Measurements from ENCODE around the gene QSOX2.
"Not testable (repeated sequence)": the region's sequence is repeated elsewhere in the genome, so short reads cannot be mapped to it uniquely, and the experiment has no call there.

QSOX2 gene

DNA sequence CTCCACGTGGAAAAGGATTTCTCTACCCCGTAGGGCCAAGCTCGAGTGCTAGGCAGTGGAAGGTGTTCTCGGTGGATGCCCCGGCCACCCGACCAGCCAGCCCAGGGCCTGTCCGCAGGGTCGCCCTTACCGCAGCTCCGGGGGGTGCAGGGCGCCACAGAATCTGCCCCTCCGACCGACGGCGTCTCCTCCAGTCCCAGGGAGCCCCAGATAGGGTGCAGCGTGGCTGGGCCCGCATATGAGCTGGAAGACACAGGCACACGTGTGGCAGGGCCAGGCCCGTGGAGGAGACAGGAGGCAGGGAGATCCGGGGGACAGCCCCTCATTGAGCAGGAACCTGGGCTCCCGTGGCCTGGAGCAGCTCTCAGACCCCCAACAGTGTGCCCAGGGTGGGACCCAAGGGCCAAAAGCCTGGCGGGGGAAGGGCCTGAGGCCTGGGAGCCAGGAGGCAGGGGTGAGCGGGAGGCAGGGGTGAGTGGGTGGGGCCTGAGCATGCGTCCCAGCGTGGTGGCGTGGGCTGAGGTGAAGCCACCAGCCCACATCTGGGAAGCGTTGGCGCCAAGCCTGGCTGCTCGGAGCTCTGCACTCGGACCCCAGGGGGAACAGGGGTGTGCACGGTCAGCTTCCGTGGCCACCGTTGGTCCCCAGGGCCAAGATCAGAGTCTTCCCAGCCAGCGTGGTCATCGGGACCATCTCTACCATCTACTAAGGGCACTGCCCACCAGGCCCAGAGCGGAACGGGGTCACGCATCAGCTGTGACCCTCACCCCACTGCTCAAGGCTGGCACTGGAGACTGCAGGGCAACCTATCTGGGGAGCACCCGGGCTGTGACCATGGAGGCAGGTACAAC lies 36.0 kb upstream of the QSOX2 start:
- no peak for DNase-seq (ENCODE audit: low spot score)

DNA sequence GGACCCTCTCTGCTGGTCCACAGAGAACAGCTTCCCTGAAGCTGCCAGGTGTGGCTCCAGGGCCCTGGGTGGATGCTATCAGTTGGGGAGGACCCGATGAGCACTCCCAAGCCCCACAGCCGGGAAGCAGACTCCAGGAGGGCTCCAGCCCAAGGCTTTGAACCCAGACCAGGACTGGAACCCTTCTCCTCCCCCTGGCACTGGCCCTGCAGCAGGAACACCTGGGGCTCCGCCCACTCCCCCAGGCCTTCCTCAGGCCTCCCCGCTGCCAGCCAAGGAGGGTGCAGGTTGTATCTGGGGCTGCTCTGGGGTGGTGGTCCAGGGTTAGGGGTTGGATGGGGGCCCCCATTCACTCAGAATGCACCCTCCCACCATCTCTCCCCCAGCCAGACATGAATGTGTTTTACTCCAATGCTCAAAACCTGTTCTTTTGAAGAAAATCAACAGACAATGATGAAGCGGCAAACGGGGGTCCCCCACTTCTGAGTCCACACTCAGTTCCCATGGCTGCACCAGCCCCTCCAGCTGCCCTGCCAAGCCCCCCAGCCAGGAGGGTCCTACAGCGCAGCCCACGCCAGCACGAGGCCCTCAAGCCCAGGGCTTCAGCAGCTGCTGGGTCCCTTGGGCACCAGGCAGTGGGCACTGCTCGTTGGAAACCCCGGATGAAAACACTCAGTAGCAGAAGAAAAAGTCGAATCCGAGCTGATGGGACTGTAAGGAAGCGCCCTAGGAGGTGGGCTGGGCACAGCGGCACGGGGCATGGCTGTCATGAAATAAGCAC lies 35.1 kb upstream of the QSOX2 start:
- DNase-seq (ENCODE audit: low spot score) = no peak

DNA sequence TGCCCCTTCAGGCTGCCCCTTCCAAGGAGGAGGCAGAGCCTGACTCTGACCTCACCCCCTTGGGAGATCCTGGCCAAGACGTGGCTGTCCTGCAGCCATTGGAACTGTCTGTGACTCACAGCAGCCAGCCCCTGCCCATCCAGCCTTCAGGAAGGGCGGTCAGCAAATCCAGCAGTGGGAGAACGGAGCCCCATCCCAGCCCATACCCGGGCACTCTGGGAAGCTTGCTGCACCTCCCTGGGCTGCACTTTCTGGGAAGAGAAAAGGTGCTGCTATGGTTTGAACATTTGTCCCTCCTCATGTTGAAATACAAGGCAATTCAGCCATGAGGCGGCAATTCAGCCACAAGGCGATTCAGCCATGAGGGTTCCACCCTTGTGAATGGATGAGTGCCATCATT lies 33.9 kb upstream of the QSOX2 start:
- DNase-seq (ENCODE audit: low spot score) = no peak

GRCh38 chr9:136278894-136279293 lies 33.3 kb upstream of the QSOX2 start:
- DNase-seq (ENCODE audit: low spot score) = no peak

GRCh38 chr9:136278221-136278620 lies 32.6 kb upstream of the QSOX2 start:
- DNase-seq (ENCODE audit: low spot score) = no peak

DNA sequence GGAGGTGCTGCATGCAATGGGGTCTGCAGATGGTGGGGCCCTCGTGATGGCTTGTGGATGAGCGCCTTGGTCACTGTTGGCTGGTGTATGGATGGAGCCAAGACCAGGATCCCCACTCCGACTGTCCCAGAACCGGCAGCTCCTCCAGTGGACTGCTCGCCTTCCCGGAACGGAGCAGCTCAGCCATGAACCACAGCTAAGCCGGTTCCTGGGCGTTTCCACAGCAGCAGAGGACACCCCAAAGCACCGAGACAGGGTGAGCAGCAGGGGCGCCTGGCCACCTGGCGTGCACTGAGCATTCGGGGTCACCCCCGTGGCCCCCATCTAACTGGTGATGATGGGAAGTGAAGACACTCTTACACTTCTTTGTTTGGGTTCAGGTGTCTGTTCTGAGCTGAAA lies 32.1 kb upstream of the QSOX2 start:
- DNase-seq (ENCODE audit: low spot score) = no peak

DNA sequence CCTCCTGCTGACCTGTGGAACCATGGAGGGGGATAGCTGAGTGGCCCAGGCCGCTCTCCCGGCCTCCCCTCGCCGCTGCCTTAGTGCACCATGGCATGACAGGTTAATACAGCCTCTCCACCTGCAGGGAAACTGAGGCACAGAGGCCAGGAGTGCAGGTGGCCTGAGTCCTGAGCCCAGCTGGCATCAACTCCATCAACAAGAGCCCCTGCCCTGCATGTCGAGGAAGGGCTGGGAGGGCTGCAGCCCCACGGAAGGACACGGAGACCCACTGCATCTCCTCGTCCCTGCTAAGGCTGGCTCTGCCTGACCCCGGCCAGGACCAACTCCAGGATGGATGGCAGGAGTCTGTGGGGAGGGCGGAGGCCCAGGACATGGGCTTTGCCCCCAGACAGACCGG lies 31.1 kb upstream of the QSOX2 start:
- no peak for DNase-seq (ENCODE audit: low spot score)

GRCh38 chr9:136275655-136276429 lies 30.2 kb upstream of the QSOX2 start:
- DNase-seq (ENCODE audit: low spot score) = no peak

DNA sequence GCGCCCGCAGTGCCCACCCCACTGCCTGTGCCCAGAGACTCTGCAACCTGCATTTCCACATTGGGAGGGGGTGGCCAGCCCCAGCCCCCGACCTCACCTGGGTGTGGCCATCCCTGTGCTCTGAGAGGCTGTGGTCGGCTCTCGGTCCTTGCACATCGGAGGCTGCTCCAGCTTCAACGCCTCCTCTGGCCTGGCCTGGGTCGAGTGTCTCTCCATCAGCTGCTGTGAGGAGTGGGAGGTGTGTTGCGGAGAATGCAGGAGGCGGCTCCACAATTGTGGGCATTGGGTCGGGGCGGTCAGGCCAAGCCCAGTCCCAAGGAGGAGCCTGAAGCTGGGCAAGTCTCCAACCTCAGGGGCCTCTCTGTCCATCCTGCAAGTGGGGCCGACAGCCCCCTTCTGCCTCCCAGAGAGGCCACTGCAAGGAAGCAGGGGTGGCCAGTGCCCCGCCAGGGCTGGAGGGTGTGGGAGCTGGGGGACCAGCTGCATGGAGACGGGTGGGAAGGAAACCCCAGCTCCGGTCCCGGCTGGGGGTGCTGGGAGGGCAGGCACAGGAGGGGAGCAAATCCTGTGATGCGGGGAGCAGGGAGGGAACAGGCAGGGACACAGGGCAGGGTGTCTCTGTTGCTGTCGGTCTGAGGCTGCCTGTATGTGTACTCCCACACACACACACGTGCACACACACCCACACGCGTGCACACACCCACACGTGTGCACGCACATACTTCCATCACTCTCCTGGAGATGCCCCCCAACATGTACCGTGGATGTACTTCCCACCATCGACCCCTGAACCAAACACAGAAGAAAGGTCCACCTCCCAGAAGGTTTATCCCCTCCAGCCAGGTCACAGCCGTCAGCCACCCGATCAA lies 29.4 kb upstream of the QSOX2 start:
- DNase-seq (ENCODE audit: low spot score) = no peak

GRCh38 chr9:136273921-136274785 lies 28.5 kb upstream of the QSOX2 start:
- no peak for DNase-seq (ENCODE audit: low spot score)

DNA sequence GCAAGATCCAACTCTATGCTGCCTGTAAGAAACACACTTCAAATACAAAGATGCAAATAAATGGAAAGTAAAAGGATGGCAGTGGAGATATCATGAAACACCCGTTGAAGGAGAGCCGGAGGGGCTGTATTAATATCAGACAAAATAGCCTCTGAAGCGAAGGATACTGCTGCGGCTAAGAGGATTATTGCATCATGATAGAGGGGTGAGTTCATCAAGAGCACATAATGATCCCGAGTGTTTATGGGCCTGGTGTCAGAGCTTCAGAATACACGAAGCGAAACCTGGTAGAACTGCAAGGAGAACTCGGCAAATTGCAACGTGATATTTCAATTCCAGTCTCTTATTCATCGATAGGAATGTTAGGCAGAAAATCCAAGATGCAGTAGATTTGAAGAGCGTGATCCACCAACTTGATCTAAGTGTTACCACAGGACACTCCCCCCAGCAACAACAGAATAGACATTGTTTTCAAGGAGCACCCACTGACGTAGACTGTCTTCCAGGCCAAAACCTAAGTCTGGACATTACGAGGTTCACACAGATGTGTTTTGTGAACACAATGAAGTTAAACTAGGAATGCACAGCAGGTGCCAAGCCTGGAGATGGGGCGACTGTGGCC lies 27.7 kb upstream of the QSOX2 start:
- no peak for DNase-seq (ENCODE audit: low spot score)

GRCh38 chr9:136270173-136270705 lies 24.6 kb upstream of the QSOX2 start:
- DNase-seq (ENCODE audit: low spot score) = peak; percentile 43

DNA sequence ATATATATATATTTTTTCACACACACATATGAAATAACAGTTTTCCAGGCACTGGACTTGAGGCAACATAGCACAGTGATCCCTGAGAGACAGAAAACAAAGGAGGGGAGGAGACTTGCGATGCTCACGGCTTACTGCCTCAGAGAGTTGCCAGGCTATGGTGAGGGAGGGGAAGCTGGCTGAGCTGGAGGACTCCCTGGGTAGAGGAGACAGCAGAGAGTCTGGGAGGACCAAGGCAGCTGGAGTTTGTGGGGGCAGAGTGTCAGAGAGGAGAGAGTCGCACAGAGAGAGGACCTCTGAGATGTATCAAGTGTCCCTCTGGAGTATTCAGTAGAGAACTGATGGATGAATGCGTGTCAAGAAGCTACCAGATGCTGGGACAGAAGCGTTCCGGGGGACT lies 23.1 kb upstream of the QSOX2 start:
- no peak for DNase-seq (ENCODE audit: low spot score)

- DNase-seq (ENCODE audit: low spot score) = no peak
Measured at GRCh38 chr9:136268318-136268717, 22.7 kb upstream of the QSOX2 start.

DNA sequence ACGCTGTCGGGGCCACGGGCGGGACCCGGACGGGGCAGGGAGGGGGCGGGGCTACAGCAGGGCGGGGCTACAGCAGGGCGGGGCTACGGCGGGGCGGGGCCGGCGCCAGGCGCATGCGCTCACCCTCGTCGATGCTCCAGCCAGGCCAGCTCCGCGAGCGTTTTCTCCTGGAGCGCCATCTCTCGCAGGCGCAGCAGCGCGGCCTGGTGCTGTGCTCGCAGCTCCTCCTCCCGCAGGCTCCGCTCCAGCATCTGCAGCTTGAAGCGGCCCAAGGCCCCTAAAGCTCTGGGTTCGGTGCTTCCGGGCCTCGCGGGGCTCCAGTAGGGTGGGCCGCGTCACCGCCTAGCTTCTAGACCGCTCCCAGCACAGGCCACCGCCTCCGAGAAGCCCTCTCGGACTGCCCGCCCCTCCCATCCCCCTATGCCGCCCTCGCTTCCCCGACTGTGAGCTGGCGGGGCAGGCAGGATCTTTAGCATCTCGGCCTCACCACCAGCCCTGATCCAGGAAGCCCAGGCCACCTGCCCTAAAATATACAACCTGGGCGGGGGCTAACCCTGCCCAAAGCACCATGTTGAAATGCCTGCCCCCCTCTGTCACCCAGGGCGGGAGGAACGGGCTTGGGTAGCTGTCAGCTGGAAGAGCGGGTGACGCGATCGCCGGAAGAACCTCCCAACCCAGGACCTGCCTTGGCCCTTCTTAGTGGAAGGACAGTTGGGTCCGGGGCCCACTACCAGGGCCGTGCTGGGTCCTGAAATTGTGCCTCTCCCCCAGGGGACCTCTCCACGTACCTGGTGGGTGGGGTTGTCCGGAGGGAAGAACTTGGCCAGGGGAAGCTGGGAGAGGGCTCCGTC lies 21.9 kb upstream of the QSOX2 start:
- peak; percentile 69 for DNase-seq (ENCODE audit: low spot score)

DNA sequence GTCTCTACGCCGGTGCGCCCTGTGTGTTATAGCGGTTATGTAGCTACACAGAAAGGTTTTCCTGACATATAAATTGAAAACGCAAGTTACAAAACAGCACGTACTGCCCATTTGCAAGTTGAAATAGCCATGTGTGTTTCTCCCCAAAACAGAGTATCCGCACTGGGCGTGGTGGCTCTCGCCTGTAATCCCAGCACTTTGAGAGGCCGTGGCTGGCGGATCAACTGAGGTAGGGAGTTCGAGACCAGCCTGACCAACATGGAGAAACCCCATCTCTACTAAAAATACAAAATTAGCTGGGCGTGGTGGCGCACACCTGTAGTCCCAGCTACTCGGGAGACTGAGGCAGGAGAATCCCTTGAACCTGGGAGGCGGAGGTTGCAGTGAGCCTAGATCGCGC lies 21.0 kb upstream of the QSOX2 start:
- not testable (repeated sequence) for DNase-seq (ENCODE audit: low spot score)

DNA sequence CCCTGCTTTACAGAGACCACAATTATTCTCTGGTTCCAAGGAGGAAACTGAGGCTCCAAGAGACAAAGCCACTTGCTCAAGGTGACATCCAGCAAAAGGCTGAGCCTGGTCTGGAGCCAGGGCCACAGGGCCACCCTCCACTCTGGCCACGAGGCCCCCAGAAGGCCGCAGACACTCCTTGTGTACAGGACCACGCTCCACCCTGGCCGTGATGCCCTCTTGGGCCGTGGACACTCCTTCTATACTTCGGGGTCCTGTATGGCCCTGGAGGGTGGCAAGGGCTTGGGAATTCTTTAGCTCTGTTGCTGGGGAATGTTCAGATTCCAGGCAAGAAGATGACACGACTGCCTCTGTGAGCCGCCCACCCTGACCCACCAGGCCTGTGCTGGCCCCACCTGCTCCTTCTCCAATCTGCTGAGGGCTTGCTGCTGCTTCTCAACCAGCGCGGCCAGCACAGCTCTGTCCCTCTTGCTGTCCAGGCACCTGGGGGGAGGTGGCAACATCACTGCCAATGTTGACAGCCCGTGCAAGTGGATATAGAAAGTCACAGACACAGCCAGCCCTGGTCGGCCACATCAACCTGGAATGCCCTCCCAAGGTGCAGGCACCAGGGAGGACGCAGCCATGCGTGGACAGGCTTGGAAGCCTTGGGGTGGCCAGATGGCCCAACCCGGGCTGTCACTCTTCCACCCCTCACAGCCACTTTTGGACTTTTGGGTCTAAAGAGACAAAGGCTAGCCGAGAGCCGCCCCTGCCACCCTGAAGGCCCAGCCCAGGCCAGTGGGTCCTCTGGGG lies 20.1 kb upstream of the QSOX2 start:
- DNase-seq (ENCODE audit: low spot score) = no peak
